HEK293T (cell line): Measurements from ENCODE around the gene EDRF1.

Experiments used
- FOXA1 ChIP-seq: fragments of 450-650 bp; IDR thresholded peaks from 2 replicates; pipeline ENCODE4 v1.6.1; 2016; ENCODE audit warnings: mild to moderate bottlenecking
- TARDBP ChIP-seq: fragments of 450-650 bp; IDR thresholded peaks from 2 replicates; pipeline ENCODE4 v1.6.1; 2016

DNA sequence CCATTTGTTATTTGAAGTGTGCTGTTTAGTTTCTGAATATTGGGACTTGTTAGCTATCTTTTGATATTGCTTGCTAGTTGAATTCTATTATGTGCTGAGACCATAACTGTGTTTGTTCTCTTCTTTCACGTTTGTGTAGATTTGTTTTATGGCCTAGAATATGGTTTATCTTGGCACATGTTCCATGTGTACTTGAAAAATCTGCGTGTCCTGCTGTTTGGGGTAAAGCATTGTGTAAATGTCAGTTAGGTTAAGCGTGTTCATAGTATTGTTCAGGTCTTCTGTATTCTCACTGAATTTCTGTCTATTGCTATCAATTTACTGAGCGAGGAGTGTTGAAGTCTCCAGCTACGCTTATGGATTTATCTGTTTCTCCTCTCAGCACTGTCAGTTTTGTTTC lies 36.7 kb downstream of the EDRF1 start:
- no peak for TF ChIP-seq TARDBP
- TF ChIP-seq FOXA1 = no peak
